H9 (cell line): ENCODE results near the gene CDK5R1. TPM values are rescaled to one million over a fixed set of nuclear protein-coding genes. Genes with fewer than 3 reads are reported as not detected.
A peak's percentile ranks its signal among the peaks of the same experiment; 100 is the strongest.
"Not testable (repeated sequence)": the region's sequence is repeated elsewhere in the genome, so short reads cannot be mapped to it uniquely, and the experiment has no call there.

Experiments
- DNase-seq: peaks from one replicate; pipeline ENCODE4 v3.0.0-alpha.2; 2017
- H2AFZ ChIP-seq: one replicate; pipeline ENCODE4 v1.6.1; 2013; ENCODE audit warnings: mild to moderate bottlenecking, low read length, control low read depth, moderate library complexity
- H2AK5ac ChIP-seq: 2 replicates; pipeline ENCODE4 v1.6.1; 2013; ENCODE audit warnings: low read length, control low read depth, mixed read lengths; ENCODE audit not compliant: insufficient read length
- H2BK120ac ChIP-seq: one replicate; pipeline ENCODE4 v1.6.1; 2013; ENCODE audit warnings: low read depth, mild to moderate bottlenecking, low read length, control low read depth, inconsistent platforms; ENCODE audit not compliant: poor library complexity, severe bottlenecking
- H2BK12ac ChIP-seq: 2 replicates; pipeline ENCODE4 v1.6.1; 2013; ENCODE audit warnings: low read length, control low read depth, mixed read lengths, low read depth; ENCODE audit not compliant: insufficient read length
- H2BK15ac ChIP-seq: 2 replicates; pipeline ENCODE4 v1.6.1; 2013; ENCODE audit warnings: low read depth, low read length, control low read depth
- H2BK20ac ChIP-seq: one replicate; pipeline ENCODE4 v1.6.1; 2013; ENCODE audit warnings: low read depth, mild to moderate bottlenecking, low read length, control low read depth, inconsistent platforms; ENCODE audit not compliant: poor library complexity, severe bottlenecking
- H2BK5ac ChIP-seq: 2 replicates; pipeline ENCODE4 v1.6.1; 2013; ENCODE audit warnings: low read length, control low read depth, mixed read lengths; ENCODE audit not compliant: insufficient read length
- H3K14ac ChIP-seq: 2 replicates; pipeline ENCODE4 v1.6.1; 2013; ENCODE audit warnings: low read length, control low read depth; ENCODE audit not compliant: insufficient read depth
- H3K18ac ChIP-seq: 2 replicates; pipeline ENCODE4 v1.6.1; 2013; ENCODE audit warnings: low read depth, mild to moderate bottlenecking, mixed read lengths, low read length, control low read depth; ENCODE audit not compliant: insufficient read length
- H3K23ac ChIP-seq: 2 replicates; pipeline ENCODE4 v1.6.1; 2013; ENCODE audit warnings: low read length, control low read depth, mixed read lengths, low read depth; ENCODE audit not compliant: insufficient read length
- H3K23me2 ChIP-seq: 2 replicates; pipeline ENCODE4 v1.6.1; 2013; ENCODE audit warnings: low read depth, mild to moderate bottlenecking, mixed read lengths, low read length, control low read depth; ENCODE audit not compliant: insufficient read length, poor library complexity, severe bottlenecking
- H3K27ac ChIP-seq: 2 replicates; pipeline ENCODE4 v1.5.1; 2013; ENCODE audit warnings: low read length, control low read depth, mixed read lengths, low read depth; ENCODE audit not compliant: insufficient read length
- H3K27me3 ChIP-seq: 2 replicates; pipeline ENCODE4 v1.6.1; 2013; ENCODE audit warnings: low read length, control low read depth, inconsistent platforms; ENCODE audit not compliant: insufficient read depth
- H3K4ac ChIP-seq: 2 replicates; pipeline ENCODE4 v1.6.1; 2013; ENCODE audit warnings: low read depth, mild to moderate bottlenecking, control low read depth, inconsistent platforms, low read length, moderate library complexity
- H3K4me1 ChIP-seq: 2 replicates; pipeline ENCODE4 v1.6.1; 2013; ENCODE audit warnings: low read length, control low read depth, inconsistent platforms; ENCODE audit not compliant: insufficient read depth
- H3K4me2 ChIP-seq: 2 replicates; pipeline ENCODE4 v1.6.1; 2013; ENCODE audit warnings: low read length, control low read depth, mixed read lengths; ENCODE audit not compliant: insufficient read length, insufficient read depth
- H3K56ac ChIP-seq: 2 replicates; pipeline ENCODE4 v1.6.1; 2013; ENCODE audit warnings: low read depth, mild to moderate bottlenecking, mixed read lengths, low read length, control low read depth; ENCODE audit not compliant: insufficient read length
- H3K79me1 ChIP-seq: 2 replicates; pipeline ENCODE4 v1.6.1; 2013; ENCODE audit warnings: low read depth, mild to moderate bottlenecking, moderate library complexity, low read length, control low read depth, inconsistent platforms; ENCODE audit not compliant: insufficient read depth, poor library complexity, severe bottlenecking
- H3K79me2 ChIP-seq: 2 replicates; pipeline ENCODE4 v1.6.1; 2013; ENCODE audit warnings: low read length, control low read depth, inconsistent platforms; ENCODE audit not compliant: insufficient read depth
- H3K9ac ChIP-seq: 2 replicates; pipeline ENCODE4 v1.6.1; 2013; ENCODE audit warnings: low read length, control low read depth, mixed read lengths; ENCODE audit not compliant: insufficient read length; ENCODE audit errors: extremely low read depth
- H3K9me3 ChIP-seq: one replicate; pipeline ENCODE4 v1.6.1; 2013; ENCODE audit warnings: low read depth, low read length, inconsistent platforms; ENCODE audit not compliant: control insufficient read depth
- H3T11ph ChIP-seq: one replicate; pipeline ENCODE4 v1.6.1; 2013; ENCODE audit warnings: mild to moderate bottlenecking, low read length, control low read depth, inconsistent platforms
- H4K20me1 ChIP-seq: one replicate; pipeline ENCODE4 v1.6.1; 2013; ENCODE audit not compliant: control insufficient read depth, insufficient read length, insufficient read depth
- H4K5ac ChIP-seq: 2 replicates; pipeline ENCODE4 v1.6.1; 2013; ENCODE audit warnings: low read depth, mild to moderate bottlenecking, mixed read lengths, low read length, control low read depth; ENCODE audit not compliant: insufficient read length
- H4K8ac ChIP-seq: replicated peaks from 2 replicates; pipeline ENCODE4 v1.6.1; 2013; ENCODE audit warnings: low read length, control low read depth, mixed read lengths, low read depth; ENCODE audit not compliant: insufficient read length
- H4K91ac ChIP-seq: 2 replicates; pipeline ENCODE4 v1.6.1; 2013; ENCODE audit warnings: low read depth, mild to moderate bottlenecking, moderate library complexity, mixed read lengths, low read length, control low read depth; ENCODE audit not compliant: insufficient read length
- H3K27ac Mint-ChIP-seq, 3 experiments: 2 replicates in 2 of 3; 3 replicates in 1 of 3; pipeline ENCODE4 v1.8.0; 2020 to 2021; ENCODE audit warnings: mixed read lengths in 3 of 3, mild to moderate bottlenecking in 1 of 3, moderate library complexity in 1 of 3
- H3K27me3 Mint-ChIP-seq: 2 replicates; pipeline ENCODE4 v1.8.0; 2021; ENCODE audit warnings: low read depth, mild to moderate bottlenecking, moderate library complexity, mixed read lengths
- H3K36me3 Mint-ChIP-seq, 3 experiments: 2 replicates in 2 of 3; 3 replicates in 1 of 3; pipeline ENCODE4 v1.8.0; 2020 to 2021; ENCODE audit warnings: low read depth in 3 of 3, mixed read lengths in 3 of 3; ENCODE audit not compliant: insufficient read depth in 1 of 3
- H3K4me1 Mint-ChIP-seq, 2 experiments: 2 replicates each; pipeline ENCODE4 v1.8.0; 2020; ENCODE audit warnings: mixed read lengths in 2 of 2
- H3K4me3 Mint-ChIP-seq, 2 experiments: 2 replicates in 1 of 2; 3 replicates in 1 of 2; pipeline ENCODE4 v1.8.0; 2020 to 2021; ENCODE audit warnings: mild to moderate bottlenecking in 2 of 2, mixed read lengths in 2 of 2, moderate library complexity in 1 of 2
- H3K9me3 Mint-ChIP-seq, 2 experiments: 2 replicates in 1 of 2; 3 replicates in 1 of 2; pipeline ENCODE4 v1.8.0; 2020; ENCODE audit warnings: mild to moderate bottlenecking in 2 of 2, mixed read lengths in 2 of 2, moderate library complexity in 1 of 2
- CTCF ChIP-seq: fragments of 200-600 bp; sonication (generic); conservative IDR thresholded peaks from 3 replicates; pipeline ENCODE4 v1.8.0; 2021; ENCODE audit warnings: antibody characterized with exemption, mild to moderate bottlenecking
- WGBS: extraction: QIAGEN DNeasy Blood & Tissue Kit; methylation state at CpG from one replicate; pipeline ENCODE4 v1.1.7; 2013; ENCODE audit warnings: missing lambda C conversion rate, low lambda C conversion rate, mixed read lengths; ENCODE audit not compliant: insufficient read length; ENCODE audit errors: extremely low coverage; 5-methylcytosine and 5-hydroxymethylcytosine counted together
- total RNA-seq: library from RNA; stranded (reverse); gene quantifications from 2 replicates; pipeline ENCODE4 v1.2.1, GENCODE V29; 2021

CDK5R1 gene
- total RNA-seq, 1 experiment from 2014 or later, result 11.4 TPM

GRCh38 chr17:32449963-32450362 lies 36.8 kb upstream of the CDK5R1 start:
- Mint-ChIP-seq H3K27me3 (no peaks in the 10 kb centered on the region), H3K36me3 (peaks cover 54 to 83% (median 73%) of the 10 kb centered on the region in 3 experiments)

GRCh38 chr17:32450379-32450778 lies 36.4 kb upstream of the CDK5R1 start:
- H3K23ac ChIP-seq, H3K4me3 Mint-ChIP-seq, H2BK5ac ChIP-seq, H4K5ac ChIP-seq, H4K20me1 ChIP-seq, H3T11ph ChIP-seq, H2BK20ac ChIP-seq, H3K4ac ChIP-seq, H3K9me3 Mint-ChIP-seq, H2BK120ac ChIP-seq, H3K4me2 ChIP-seq, DNase-seq, H4K91ac ChIP-seq, H3K14ac ChIP-seq, H3K27me3 Mint-ChIP-seq, H2BK12ac ChIP-seq, H4K8ac ChIP-seq, H3K56ac ChIP-seq, H3K27ac ChIP-seq, H2AFZ ChIP-seq, H2AK5ac ChIP-seq, H3K9me3 ChIP-seq, H3K18ac ChIP-seq, H2BK15ac ChIP-seq, H3K4me1 ChIP-seq, H3K27me3 ChIP-seq, H3K23me2 ChIP-seq, H3K9ac ChIP-seq: not testable (repeated sequence)
- no CpG with 5 or more reads among the region's 6 CpGs for WGBS
- peaks cover 14% of the 10 kb centered on the region for H3K79me2 ChIP-seq
- peaks cover 58 to 87% (median 78%) of the 10 kb centered on the region in 3 experiments for H3K36me3 Mint-ChIP-seq
- H3K4me1 Mint-ChIP-seq, result peaks cover 15 to 17% of the 10 kb centered on the region in 2 experiments
- H3K79me1 ChIP-seq, result peaks cover 11% of the 10 kb centered on the region
- peak overlapping the region in 1 of 3 experiments; percentile 48; a peak in 1 of 7 replicates for H3K27ac Mint-ChIP-seq

More at GRCh38 chr17:32449963-32450362, 36.8 kb upstream of the CDK5R1 start:
- Histone ChIP-seq H3K9me3 (no peaks in the 10 kb centered on the region), H3T11ph (no peak overlapping the region), H3K79me2 (peaks cover 18% of the 10 kb centered on the region), H3K79me1 (peaks cover 11% of the 10 kb centered on the region), H3K27ac (no peak overlapping the region), H4K91ac (no peak overlapping the region), H3K9ac (no peak overlapping the region), H4K20me1 (no peaks in the 10 kb centered on the region), H2AFZ (no peak overlapping the region), H2BK120ac (no peak overlapping the region), H4K5ac (no peak overlapping the region), H3K27me3 (no peaks in the 10 kb centered on the region), H2BK12ac (no peak overlapping the region), H2BK20ac (no peak overlapping the region), H2BK15ac (no peak overlapping the region), H3K56ac (no peak overlapping the region), H3K23me2 (peaks cover 7% of the 10 kb centered on the region), H3K4me1 (no peaks in the 10 kb centered on the region), H4K8ac (no peak overlapping the region), H3K18ac (no peak overlapping the region), H2AK5ac (no peak overlapping the region), H3K14ac (no peak overlapping the region), H3K4ac (no peak overlapping the region), H3K4me2 (no peak overlapping the region), H2BK5ac (no peak overlapping the region), H3K23ac (no peak overlapping the region)
- Mint-ChIP-seq H3K27ac (no peak overlapping the region), H3K9me3 (no peaks in the 10 kb centered on the region), H3K4me1 (peaks cover 20 to 21% of the 10 kb centered on the region in 2 experiments), H3K4me3 (no peak overlapping the region)
- TF ChIP-seq CTCF, result no peak
- no peak for DNase-seq
- WGBS, result no CpG with 5 or more reads among the region's 5 CpGs
